ENCODE measurements around the gene BAHCC1.
A peak's percentile ranks its signal among the peaks of the same experiment; 100 is the strongest.
"Not testable (repeated sequence)": the region's sequence is repeated elsewhere in the genome, so short reads cannot be mapped to it uniquely, and the experiment has no call there.

The BAHCC1 gene

GRCh38 chr17:81413497-81414135, 18.4 kb downstream of the BAHCC1 start:
- no peak for DNase-seq (ENCODE audit: low read depth, low spot score)

- DNase-seq (ENCODE audit: low read depth, low spot score) = no peak
These were observed 19.7 kb downstream of the BAHCC1 start for GRCh38 chr17:81414756-81415516.

- no peak for DNase-seq (ENCODE audit: low read depth, low spot score)
These were observed 20.4 kb downstream of the BAHCC1 start for GRCh38 chr17:81415681-81416080.

GRCh38 chr17:81416612-81417011, 21.4 kb downstream of the BAHCC1 start:
- DNase-seq (ENCODE audit: low read depth, low spot score) = no peak

- no peak for DNase-seq (ENCODE audit: low read depth, low spot score)
These were observed 22.0 kb downstream of the BAHCC1 start for GRCh38 chr17:81417049-81417878.

GRCh38 chr17:81417879-81418709, 22.8 kb downstream of the BAHCC1 start:
- DNase-seq (ENCODE audit: low read depth, low spot score) = no peak

GRCh38 chr17:81418710-81419318, 23.6 kb downstream of the BAHCC1 start:
- no peak for DNase-seq (ENCODE audit: low read depth, low spot score)

GRCh38 chr17:81419319-81419885, 24.1 kb downstream of the BAHCC1 start:
- DNase-seq (ENCODE audit: low read depth, low spot score) = peak; percentile 86

- no peak for DNase-seq (ENCODE audit: low read depth, low spot score)
These were observed 24.9 kb downstream of the BAHCC1 start for GRCh38 chr17:81419886-81420768.

- no peak for DNase-seq (ENCODE audit: low read depth, low spot score)
These were observed 25.7 kb downstream of the BAHCC1 start for GRCh38 chr17:81420769-81421462.

- no peak for DNase-seq (ENCODE audit: low read depth, low spot score)
These were observed 27.8 kb downstream of the BAHCC1 start for GRCh38 chr17:81422776-81423697.

GRCh38 chr17:81423698-81424071, 28.4 kb downstream of the BAHCC1 start:
- no peak for DNase-seq (ENCODE audit: low read depth, low spot score)

GRCh38 chr17:81424151-81425017, 29.1 kb downstream of the BAHCC1 start:
- no peak for DNase-seq (ENCODE audit: low read depth, low spot score)

GRCh38 chr17:81425041-81425440, 29.8 kb downstream of the BAHCC1 start:
- DNase-seq (ENCODE audit: low read depth, low spot score) = not testable (repeated sequence)

GRCh38 chr17:81425716-81426392, 30.6 kb downstream of the BAHCC1 start:
- not testable (repeated sequence) for DNase-seq (ENCODE audit: low read depth, low spot score)

GRCh38 chr17:81426393-81427172, 31.3 kb downstream of the BAHCC1 start:
- no peak for DNase-seq (ENCODE audit: low read depth, low spot score)
